Measurements from ENCODE around the gene FRMD4A.

Gene FRMD4A

DNA sequence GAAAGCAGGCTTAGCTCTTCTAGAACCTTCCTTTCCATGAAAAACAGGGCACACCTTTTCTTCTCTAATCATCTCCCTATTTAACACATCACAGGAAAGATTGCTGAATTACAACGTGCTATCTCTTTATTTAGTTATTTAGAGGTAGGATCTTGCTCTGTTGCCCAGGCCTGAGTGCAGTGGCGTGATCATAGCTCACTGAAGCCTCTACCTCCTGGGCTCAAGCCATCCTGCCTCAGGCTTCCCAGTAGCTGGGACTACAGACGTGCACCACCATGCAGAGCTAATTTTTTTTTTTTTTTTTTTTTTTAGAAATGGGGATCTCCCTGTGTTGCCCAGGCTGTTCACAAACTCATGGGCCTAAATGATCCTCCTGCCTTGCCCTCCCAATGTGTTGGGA is 492.8 kb downstream of the FRMD4A start:
- TF ChIP-seq REST (IDR thresholded peaks at IDR 0.05; ENCODE audit: low read depth), result no peak

DNA sequence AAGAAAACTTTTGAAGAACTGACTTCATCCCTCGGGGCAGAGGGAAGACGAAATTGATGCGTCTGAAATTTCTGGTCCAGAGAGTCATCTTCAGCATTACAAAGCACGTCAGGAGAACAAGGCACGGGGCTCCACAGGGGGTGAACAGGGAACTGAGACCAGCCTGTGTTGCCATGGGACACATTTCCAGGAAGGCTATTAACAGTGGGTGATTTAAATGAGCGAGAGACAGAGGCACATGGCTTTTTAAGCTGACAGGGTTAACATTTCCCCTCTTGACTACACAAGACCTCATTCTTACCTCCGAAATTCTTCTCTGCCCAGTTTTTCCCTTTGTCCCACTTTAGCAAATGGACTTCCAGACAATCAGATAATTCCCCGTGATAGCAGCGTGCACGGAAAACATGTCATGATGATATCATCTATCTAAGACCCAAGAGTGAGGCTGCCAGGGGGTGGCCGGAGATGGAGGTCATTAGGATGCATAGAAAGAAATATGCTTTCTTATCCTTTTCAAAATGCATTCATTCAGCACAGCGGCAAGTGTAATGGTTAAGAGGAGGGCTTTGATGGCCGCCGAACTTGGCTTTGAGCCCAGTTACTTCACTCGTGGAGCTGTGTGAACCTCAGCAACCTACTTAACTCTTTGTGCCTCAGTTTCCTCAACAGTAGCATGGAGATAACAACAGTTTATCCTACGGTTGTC is 496.0 kb downstream of the FRMD4A start:
- no peak for TF ChIP-seq ZBTB7A (IDR thresholded peaks at IDR 0.05; ENCODE audit: low read depth)
- TF ChIP-seq RAD21 (IDR thresholded peaks at IDR 0.05; ENCODE audit: low read depth), result no peak
- no peak for TF ChIP-seq REST (IDR thresholded peaks at IDR 0.05; ENCODE audit: low read depth)
- TF ChIP-seq TCF12 (IDR thresholded peaks at IDR 0.05; ENCODE audit: low read depth), result no peak
- TF ChIP-seq EP300 (IDR thresholded peaks at IDR 0.05; ENCODE audit: borderline replicate concordance), result no peak
- TF ChIP-seq FOXM1 (IDR thresholded peaks at IDR 0.05; ENCODE audit: borderline replicate concordance, low read depth), result no peak
- TF ChIP-seq, protein P1, sequence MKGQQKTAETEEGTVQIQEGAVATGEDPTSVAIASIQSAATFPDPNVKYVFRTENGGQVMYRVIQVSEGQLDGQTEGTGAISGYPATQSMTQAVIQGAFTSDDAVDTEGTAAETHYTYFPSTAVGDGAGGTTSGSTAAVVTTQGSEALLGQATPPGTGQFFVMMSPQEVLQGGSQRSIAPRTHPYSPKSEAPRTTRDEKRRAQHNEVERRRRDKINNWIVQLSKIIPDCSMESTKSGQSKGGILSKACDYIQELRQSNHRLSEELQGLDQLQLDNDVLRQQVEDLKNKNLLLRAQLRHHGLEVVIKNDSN (IDR thresholded peaks at IDR 0.05), result no peak

- TF ChIP-seq EP300 (IDR thresholded peaks at IDR 0.05; ENCODE audit: borderline replicate concordance) (no peak), RAD21 (IDR thresholded peaks at IDR 0.05; ENCODE audit: low read depth) (no peak), YY1 (IDR thresholded peaks at IDR 0.05; ENCODE audit: low read depth) (no peak), NFIC (IDR thresholded peaks at IDR 0.05) (no peak), ZBTB7A (IDR thresholded peaks at IDR 0.05; ENCODE audit: low read depth) (no peak), EGR1 (IDR thresholded peaks at IDR 0.05) (no peak), TEAD4 (IDR thresholded peaks at IDR 0.05) (no peak), FOXM1 (IDR thresholded peaks at IDR 0.05; ENCODE audit: borderline replicate concordance, low read depth) (no peak), REST (IDR thresholded peaks at IDR 0.05; ENCODE audit: low read depth) (no peak), TAF1 (IDR thresholded peaks at IDR 0.05; ENCODE audit: low read depth) (no peak), CREB1 (IDR thresholded peaks at IDR 0.05; ENCODE audit: low read depth) (no peak), CEBPB (IDR thresholded peaks at IDR 0.05) (no peak), TCF12 (IDR thresholded peaks at IDR 0.05; ENCODE audit: low read depth) (no peak)
- TF ChIP-seq, protein P1 (IDR thresholded peaks at IDR 0.05), result no peak
- TF ChIP-seq, protein P2, sequence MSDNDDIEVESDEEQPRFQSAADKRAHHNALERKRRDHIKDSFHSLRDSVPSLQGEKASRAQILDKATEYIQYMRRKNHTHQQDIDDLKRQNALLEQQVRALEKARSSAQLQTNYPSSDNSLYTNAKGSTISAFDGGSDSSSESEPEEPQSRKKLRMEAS (IDR thresholded peaks at IDR 0.05), result no peak
Measured at GRCh38 chr10:13831711-13832141, 499.0 kb downstream of the FRMD4A start.

GRCh38 chr10:13830385-13830784 is 500.3 kb downstream of the FRMD4A start:
- no peak for TF ChIP-seq TEAD4 (IDR thresholded peaks at IDR 0.05)
- TF ChIP-seq, protein P2 (IDR thresholded peaks at IDR 0.05), result no peak
- TF ChIP-seq YY1 (IDR thresholded peaks at IDR 0.05; ENCODE audit: low read depth), result no peak
- TF ChIP-seq, protein P1 (IDR thresholded peaks at IDR 0.05), result no peak

GRCh38 chr10:13829790-13830189 is 500.9 kb downstream of the FRMD4A start:
- TF ChIP-seq TAF1 (IDR thresholded peaks at IDR 0.05; ENCODE audit: low read depth), result no peak
- no peak for TF ChIP-seq ZBTB7A (IDR thresholded peaks at IDR 0.05; ENCODE audit: low read depth)
- TF ChIP-seq EGR1 (IDR thresholded peaks at IDR 0.05), result no peak
- TF ChIP-seq, protein P2 (IDR thresholded peaks at IDR 0.05), result no peak
- no peak for TF ChIP-seq FOXM1 (IDR thresholded peaks at IDR 0.05; ENCODE audit: borderline replicate concordance, low read depth)
- no peak for TF ChIP-seq NFIC (IDR thresholded peaks at IDR 0.05)
- TF ChIP-seq EP300 (IDR thresholded peaks at IDR 0.05; ENCODE audit: borderline replicate concordance), result no peak
- no peak for TF ChIP-seq CREB1 (IDR thresholded peaks at IDR 0.05; ENCODE audit: low read depth)
- no peak for TF ChIP-seq TCF12 (IDR thresholded peaks at IDR 0.05; ENCODE audit: low read depth)
- TF ChIP-seq REST (IDR thresholded peaks at IDR 0.05; ENCODE audit: low read depth), result no peak
- no peak for TF ChIP-seq TEAD4 (IDR thresholded peaks at IDR 0.05)
- TF ChIP-seq RAD21 (IDR thresholded peaks at IDR 0.05; ENCODE audit: low read depth), result no peak
- TF ChIP-seq, protein P1 (IDR thresholded peaks at IDR 0.05), result no peak
- no peak for TF ChIP-seq CEBPB (IDR thresholded peaks at IDR 0.05)
- no peak for TF ChIP-seq YY1 (IDR thresholded peaks at IDR 0.05; ENCODE audit: low read depth)

All from Ishikawa (cell line).